Measurements from ENCODE around the gene RXRA. TPM values are rescaled to one million over a fixed set of nuclear protein-coding genes. Genes with fewer than 3 reads are reported as not detected.

RXRA gene
- total and polyA plus RNA-seq, 2 donors (not counting 3 experiments of a cell fraction or from before 2014, with no cell fraction given): 15.4 to 37.4 TPM

- no peak overlapping the region for H3K4me2 ChIP-seq (ENCODE audit: insufficient read depth, low read length)
- peaks cover 7% of the 10 kb centered on the region for H3K4me1 ChIP-seq (ENCODE audit: control insufficient read depth, extremely low read depth, insufficient read depth, low read length)
- no peak overlapping the region for H3K4me3 ChIP-seq (replicated peaks in 1 of 3; ENCODE audit: insufficient read depth in 1 of 3, low read depth in 1 of 3, low read length in 3 of 3)
- H3K36me3 ChIP-seq (ENCODE audit: control insufficient read depth in 2 of 2, extremely low read depth in 1 of 2, insufficient read depth in 2 of 2, low read length in 2 of 2): peaks cover 4 to 9% of the 10 kb centered on the region in 2 experiments
- FAIRE-seq: no peak
- no peak for DNase-seq (ENCODE audit: low read depth, low spot score)
- H3K9ac ChIP-seq (replicated peaks; ENCODE audit: extremely low read depth, insufficient read depth, low read length): no peak overlapping the region
- intact Hi-C loops (cut with micrococcal nuclease) (no loop called here), dilution Hi-C loops (cut with MboI; ENCODE audit: extremely low pct_ligation_motif_present, low sequenced_read_pairs) (no loop called here)
- BruUV-seq (replicated peaks): no TSS peak
- TF ChIP-seq JUN (IDR thresholded peaks at IDR 0.05; ENCODE audit: borderline replicate concordance, insufficient read depth, insufficient read length, low read depth): no peak
- TF ChIP-seq MYC (IDR thresholded peaks at IDR 0.05; ENCODE audit: low read depth, low read length): no peak
- no peak for TF ChIP-seq POLR2A (IDR thresholded peaks at IDR 0.05; ENCODE audit: low read depth, low read length)
- no peak for TF ChIP-seq POLR2AphosphoS5 (IDR thresholded peaks at IDR 0.05; ENCODE audit: insufficient read depth, low read depth, low read length)
- TF ChIP-seq, protein P1, sequence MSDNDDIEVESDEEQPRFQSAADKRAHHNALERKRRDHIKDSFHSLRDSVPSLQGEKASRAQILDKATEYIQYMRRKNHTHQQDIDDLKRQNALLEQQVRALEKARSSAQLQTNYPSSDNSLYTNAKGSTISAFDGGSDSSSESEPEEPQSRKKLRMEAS (IDR thresholded peaks at IDR 0.05; ENCODE audit: insufficient read depth, insufficient read length): no peak
- TF ChIP-seq CTCF (IDR thresholded peaks at IDR 0.05; ENCODE audit: extremely low read depth in 1 of 2, insufficient read depth in 1 of 2, low read depth in 1 of 2, low read length in 2 of 2): no peak
- H3K79me2 ChIP-seq (ENCODE audit: control insufficient read depth, insufficient read depth, low read length): no peaks in the 10 kb centered on the region
- no peaks in the 10 kb centered on the region for H3K9me1 ChIP-seq (replicated peaks; ENCODE audit: control insufficient read depth, extremely low read depth, insufficient read depth, low read length)
- H3K27me3 ChIP-seq (ENCODE audit: control insufficient read depth in 2 of 2, insufficient read depth in 2 of 2, low read length in 2 of 2): no peaks in the 10 kb centered on the region
- ChIA-PET POLR2A (no interaction called here), CTCF (no interaction called here)
- H4K20me1 ChIP-seq (replicated peaks; ENCODE audit: control insufficient read depth, extremely low read depth, insufficient read depth, low read length): no peaks in the 10 kb centered on the region
- H3K27ac ChIP-seq (ENCODE audit: insufficient read depth, low read depth, low read length): no peak overlapping the region
- no peaks in the 10 kb centered on the region for H3K9me3 ChIP-seq (replicated peaks; ENCODE audit: control insufficient read depth, insufficient read depth, low read length)
- no peak overlapping the region for H2AFZ ChIP-seq (ENCODE audit: low read depth, low read length)
Observed at GRCh38 chr9:134431626-134432025, 105.4 kb downstream of the RXRA start.

GRCh38 chr9:134432471-134432870 is 106.2 kb downstream of the RXRA start:
- no peak overlapping the region for H3K27ac ChIP-seq (ENCODE audit: insufficient read depth, low read depth, low read length)
- intact Hi-C loops (cut with micrococcal nuclease) (no loop called here), dilution Hi-C loops (cut with MboI; ENCODE audit: extremely low pct_ligation_motif_present, low sequenced_read_pairs) (no loop called here)
- TF ChIP-seq POLR2A (IDR thresholded peaks at IDR 0.05; ENCODE audit: low read depth, low read length) (no peak), CTCF (IDR thresholded peaks at IDR 0.05; ENCODE audit: extremely low read depth in 1 of 2, insufficient read depth in 1 of 2, low read depth in 1 of 2, low read length in 2 of 2) (no peak), GATA2 (IDR thresholded peaks at IDR 0.05; ENCODE audit: insufficient read depth, insufficient read length, low read depth, low read length) (no peak), POLR2AphosphoS5 (IDR thresholded peaks at IDR 0.05; ENCODE audit: insufficient read depth, low read depth, low read length) (no peak), EZH2 (IDR thresholded peaks at IDR 0.05; ENCODE audit: borderline replicate concordance, low read depth, low read length, severe bottlenecking) (no peak), JUN (IDR thresholded peaks at IDR 0.05; ENCODE audit: borderline replicate concordance, insufficient read depth, insufficient read length, low read depth) (no peak), FOS (IDR thresholded peaks at IDR 0.05; ENCODE audit: borderline replicate concordance, insufficient read depth, low read length) (no peak), MYC (IDR thresholded peaks at IDR 0.05; ENCODE audit: low read depth, low read length) (no peak)
- TF ChIP-seq, protein P1 (IDR thresholded peaks at IDR 0.05; ENCODE audit: insufficient read depth, insufficient read length): no peak
- no peak for FAIRE-seq
- H3K4me2 ChIP-seq (ENCODE audit: insufficient read depth, low read length): no peak overlapping the region
- H3K9me3 ChIP-seq (replicated peaks; ENCODE audit: control insufficient read depth, insufficient read depth, low read length): no peaks in the 10 kb centered on the region
- H4K20me1 ChIP-seq (replicated peaks; ENCODE audit: control insufficient read depth, extremely low read depth, insufficient read depth, low read length): no peaks in the 10 kb centered on the region
- no peak overlapping the region for H2AFZ ChIP-seq (ENCODE audit: low read depth, low read length)
- ChIA-PET POLR2A (no interaction called here), CTCF (interaction anchor here (1.0 to 1.9 kb wide), 7 partner anchors 11 to 261 kb away, joined by 3 to 12 read pairs (median 3); no protein-coding TSS in a partner anchor)
- no peak overlapping the region for H3K9ac ChIP-seq (replicated peaks; ENCODE audit: extremely low read depth, insufficient read depth, low read length)
- peaks cover 4 to 12% of the 10 kb centered on the region in 2 experiments for H3K36me3 ChIP-seq (ENCODE audit: control insufficient read depth in 2 of 2, extremely low read depth in 1 of 2, insufficient read depth in 2 of 2, low read length in 2 of 2)
- peaks cover 7% of the 10 kb centered on the region for H3K4me1 ChIP-seq (ENCODE audit: control insufficient read depth, extremely low read depth, insufficient read depth, low read length)
- no TSS peak for BruUV-seq (replicated peaks)
- H3K9me1 ChIP-seq (replicated peaks; ENCODE audit: control insufficient read depth, extremely low read depth, insufficient read depth, low read length): no peaks in the 10 kb centered on the region
- no peaks in the 10 kb centered on the region for H3K27me3 ChIP-seq (ENCODE audit: control insufficient read depth in 2 of 2, insufficient read depth in 2 of 2, low read length in 2 of 2)
- no peak for DNase-seq (ENCODE audit: low read depth, low spot score)
- H3K4me3 ChIP-seq (replicated peaks in 1 of 3; ENCODE audit: insufficient read depth in 1 of 3, low read depth in 1 of 3, low read length in 3 of 3): no peak overlapping the region
- no peaks in the 10 kb centered on the region for H3K79me2 ChIP-seq (ENCODE audit: control insufficient read depth, insufficient read depth, low read length)

Data from endothelial cell of umbilical vein (primary cell).